Urinary bladder (tissue), 4 donors: ENCODE measurements around the gene RPA1. TPM values are rescaled to one million over a fixed set of nuclear protein-coding genes. Genes with fewer than 3 reads are reported as not detected.

Experiments
- DNase-seq: peaks from one replicate; pipeline ENCODE4 v3.0.0-alpha.2; 2015; ENCODE audit errors: extremely low spot score
- H3K27ac ChIP-seq: one replicate; pipeline ENCODE4 v1.5.1; 2013; ENCODE audit warnings: low read depth, mild to moderate bottlenecking, moderate library complexity
- H3K36me3 ChIP-seq: one replicate; pipeline ENCODE4 v1.6.1; 2013; ENCODE audit warnings: mild to moderate bottlenecking, moderate library complexity; ENCODE audit not compliant: insufficient read depth
- H3K4me1 ChIP-seq: one replicate; pipeline ENCODE4 v1.6.1; 2013; ENCODE audit warnings: mild to moderate bottlenecking, moderate library complexity; ENCODE audit not compliant: insufficient read depth
- H3K4me3 ChIP-seq: one replicate; pipeline ENCODE4 v1.5.1; 2013; ENCODE audit warnings: low read depth, low read length
- WGBS: extraction: QIAGEN DNeasy Blood & Tissue Kit; methylation state at CpG from one replicate; pipeline ENCODE4 v1.1.7; 2013; 5-methylcytosine and 5-hydroxymethylcytosine counted together
- polyA plus RNA-seq: library from polyadenylated mRNA; stranded (reverse); fragments of 200-250 nt; gene quantifications from one replicate; pipeline ENCODE4 v1.2.3, GENCODE V29; 2013
- total RNA-seq: library from RNA; depleted of rRNA; stranded (reverse); fragments of >200 nt; gene quantifications from one replicate; pipeline ENCODE4 v1.2.3, GENCODE V29; 2014
- donor health status: healthy with polysubstance abuse.
- donor health status: healthy.

Gene RPA1
- total and polyA plus RNA-seq, 2 donors, result 23.9 to 46.3 TPM

- H3K4me1 ChIP-seq, result no peaks in the 10 kb centered on the region
- peaks cover 3% of the 10 kb centered on the region for H3K36me3 ChIP-seq
- DNase-seq, result no peak
- 90% methylated on average over 17 of the region's 17 CpGs for WGBS
- no peak overlapping the region for H3K4me3 ChIP-seq
- no peak overlapping the region for H3K27ac ChIP-seq
Measured at GRCh38 chr17:1898332-1898731, 68.5 kb downstream of the RPA1 start.

DNA sequence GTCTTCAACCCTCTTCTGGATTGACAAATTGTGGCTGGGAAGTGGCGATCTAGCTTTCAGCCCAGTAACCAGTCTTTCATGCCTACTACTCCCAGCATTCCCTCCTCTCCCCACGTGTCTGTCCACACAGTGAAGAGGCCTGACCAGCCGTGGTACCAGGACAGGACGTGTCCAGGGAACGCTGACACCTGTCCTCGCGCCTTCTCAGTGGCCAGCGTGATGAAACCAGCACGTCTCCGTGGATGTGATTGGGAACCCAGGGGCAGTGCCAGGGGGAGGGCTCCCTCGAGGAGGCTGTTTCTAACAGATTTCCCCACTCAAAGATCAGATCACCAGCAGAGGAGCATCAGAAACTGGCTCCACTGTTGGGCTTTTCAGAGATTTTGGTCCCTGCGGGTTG, 69.1 kb downstream of the RPA1 start:
- H3K36me3 ChIP-seq, result peaks cover 3% of the 10 kb centered on the region
- no peak for DNase-seq
- H3K4me3 ChIP-seq, result no peak overlapping the region
- no peak overlapping the region for H3K27ac ChIP-seq
- WGBS, result 92% methylated on average over 12 of the region's 12 CpGs
- no peaks in the 10 kb centered on the region for H3K4me1 ChIP-seq

DNA sequence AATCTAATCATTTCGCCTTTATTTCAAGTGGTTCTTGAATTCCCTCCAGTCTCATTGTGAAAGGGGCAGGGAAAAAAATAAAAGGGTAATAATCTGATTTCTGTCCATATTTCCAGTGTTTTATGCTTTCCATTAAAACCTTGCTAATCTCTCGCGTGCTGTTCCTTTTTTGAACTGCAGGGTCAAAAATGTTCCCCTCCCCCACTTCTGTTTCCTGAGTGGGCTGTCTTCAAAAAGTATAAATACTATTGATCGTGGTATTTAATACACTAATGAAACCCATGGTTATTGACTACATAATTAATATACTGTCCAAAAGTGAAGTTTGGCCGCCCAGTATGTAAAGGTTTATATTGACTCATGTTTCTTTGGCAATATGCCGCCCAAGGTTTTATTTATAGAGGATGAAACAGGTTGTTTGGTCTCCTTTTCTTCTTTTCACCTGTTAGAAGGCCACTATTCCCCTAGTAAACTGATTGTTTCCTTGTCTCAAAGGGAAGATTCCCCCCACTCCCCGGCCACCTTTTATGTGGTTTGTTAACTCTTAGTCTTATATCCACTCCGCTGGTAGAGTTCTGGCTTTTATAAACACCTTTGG, 69.7 kb downstream of the RPA1 start:
- H3K4me1 ChIP-seq, result no peaks in the 10 kb centered on the region
- WGBS, result 91% methylated on average over 8 of the region's 8 CpGs
- no peak overlapping the region for H3K4me3 ChIP-seq
- DNase-seq, result no peak
- no peak overlapping the region for H3K27ac ChIP-seq
- H3K36me3 ChIP-seq, result peaks cover 3% of the 10 kb centered on the region

DNA sequence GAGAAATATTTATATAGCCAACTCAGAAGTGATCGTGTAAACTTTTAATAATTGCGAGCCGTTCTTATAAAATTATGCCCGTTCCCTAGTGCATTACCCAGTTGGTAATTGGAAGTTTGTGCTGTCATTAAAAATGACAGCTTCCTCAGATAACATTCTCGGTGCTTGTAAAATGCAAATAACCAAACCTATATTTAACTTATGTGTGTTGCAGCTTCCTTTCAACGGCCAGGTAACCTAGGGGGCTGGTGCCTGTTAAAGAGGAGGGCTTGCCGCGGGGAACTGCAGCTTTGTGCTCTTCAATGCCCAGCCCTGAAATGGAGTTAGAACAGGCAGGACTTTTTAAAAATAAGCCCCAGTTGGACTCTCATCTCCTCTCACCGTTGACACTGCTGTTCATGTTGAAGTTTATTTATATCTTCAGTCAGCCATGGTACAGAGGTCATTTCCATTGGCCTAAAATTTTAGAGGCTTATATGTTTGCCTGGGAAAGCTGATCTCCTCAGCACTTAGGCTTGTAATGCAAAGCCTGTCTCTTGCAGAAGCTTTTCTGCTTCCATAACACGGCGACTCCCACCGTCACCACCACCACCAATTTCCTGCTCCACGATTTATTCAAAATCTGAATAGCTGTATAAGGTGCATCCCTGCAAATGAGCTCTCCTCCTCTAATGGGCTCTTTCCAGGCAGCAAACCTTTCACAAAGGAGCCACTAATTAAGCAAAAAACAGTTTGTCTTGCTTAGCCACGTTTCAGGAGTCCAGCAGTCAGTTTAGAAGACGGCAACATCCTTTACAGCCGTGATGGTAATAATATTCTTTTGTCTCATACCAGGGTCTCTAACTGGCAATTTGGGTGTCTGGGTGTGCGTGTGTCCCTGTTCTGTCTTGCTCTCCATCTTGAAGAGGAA, 74.7 kb downstream of the RPA1 start:
- Histone ChIP-seq H3K4me3 (no peak overlapping the region), H3K27ac (no peak overlapping the region), H3K36me3 (no peaks in the 10 kb centered on the region), H3K4me1 (no peaks in the 10 kb centered on the region)
- 66% methylated on average over 17 of the region's 17 CpGs for WGBS
- no peak for DNase-seq

DNA sequence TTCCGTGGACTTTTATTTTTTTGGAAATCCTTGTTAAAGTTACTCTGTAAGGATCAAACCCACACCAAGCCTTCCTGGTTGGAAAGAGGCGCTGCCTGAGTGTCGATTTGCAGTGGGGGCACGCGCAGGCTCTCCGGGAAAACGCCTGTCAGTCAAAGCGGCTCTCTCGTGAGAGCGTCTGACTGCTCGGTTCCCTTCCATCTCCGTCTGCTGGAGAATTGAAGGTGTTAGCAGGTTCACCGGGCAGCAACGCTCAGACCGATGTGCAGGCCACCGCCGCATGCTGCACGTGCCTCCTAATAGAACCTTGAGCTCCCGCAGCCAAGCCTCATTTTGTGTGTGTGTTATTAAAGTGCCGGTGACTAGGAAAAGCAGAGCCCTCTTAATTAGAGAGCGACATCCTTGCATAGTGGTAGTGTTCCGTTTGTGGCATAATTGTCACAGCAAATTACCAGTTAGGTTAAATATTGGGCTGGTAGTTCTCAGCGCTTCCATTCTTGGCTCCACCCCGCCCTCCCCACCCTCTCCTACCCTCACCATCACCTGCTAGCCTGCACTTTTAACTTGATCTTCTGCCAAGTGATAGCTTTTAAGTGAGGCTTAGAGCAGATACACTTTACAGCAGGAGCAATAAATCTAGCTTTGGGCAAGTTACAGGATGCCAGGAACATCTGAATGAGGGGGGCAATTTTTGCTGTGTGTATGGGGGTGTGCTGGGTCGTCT, 75.5 kb downstream of the RPA1 start:
- H3K36me3 ChIP-seq, result no peaks in the 10 kb centered on the region
- DNase-seq, result no peak
- H3K27ac ChIP-seq, result no peak overlapping the region
- 20% methylated on average over 25 of the region's 25 CpGs for WGBS
- no peak overlapping the region for H3K4me3 ChIP-seq
- H3K4me1 ChIP-seq, result no peaks in the 10 kb centered on the region

DNA sequence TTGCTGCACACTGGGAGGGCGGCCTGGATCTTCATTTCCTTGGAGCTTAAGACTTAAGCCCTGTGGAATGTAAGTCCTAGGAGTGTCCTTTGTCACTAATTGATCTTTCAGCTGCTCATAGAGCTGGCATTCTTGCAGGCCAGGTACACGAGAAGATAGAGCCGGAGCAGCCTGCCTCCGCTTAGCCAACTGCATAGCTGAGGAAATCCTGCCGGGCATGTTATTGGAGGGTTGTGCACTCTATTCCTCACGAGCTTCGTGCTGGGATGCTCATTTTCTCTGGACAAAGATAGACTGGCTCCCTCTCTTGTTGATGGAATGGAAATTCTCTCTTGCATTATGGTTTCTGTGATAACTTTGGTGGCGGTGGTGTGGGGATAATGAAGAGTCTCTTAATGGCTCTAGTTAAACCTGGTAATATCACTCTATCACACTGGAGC, 76.9 kb downstream of the RPA1 start:
- Histone ChIP-seq H3K4me3 (no peak overlapping the region), H3K36me3 (no peaks in the 10 kb centered on the region), H3K27ac (no peak overlapping the region), H3K4me1 (no peaks in the 10 kb centered on the region)
- no peak for DNase-seq
- WGBS, result 34% methylated on average over 8 of the region's 8 CpGs

- no peak for DNase-seq
Measured at GRCh38 chr17:1907216-1907631, 77.4 kb downstream of the RPA1 start.

DNA sequence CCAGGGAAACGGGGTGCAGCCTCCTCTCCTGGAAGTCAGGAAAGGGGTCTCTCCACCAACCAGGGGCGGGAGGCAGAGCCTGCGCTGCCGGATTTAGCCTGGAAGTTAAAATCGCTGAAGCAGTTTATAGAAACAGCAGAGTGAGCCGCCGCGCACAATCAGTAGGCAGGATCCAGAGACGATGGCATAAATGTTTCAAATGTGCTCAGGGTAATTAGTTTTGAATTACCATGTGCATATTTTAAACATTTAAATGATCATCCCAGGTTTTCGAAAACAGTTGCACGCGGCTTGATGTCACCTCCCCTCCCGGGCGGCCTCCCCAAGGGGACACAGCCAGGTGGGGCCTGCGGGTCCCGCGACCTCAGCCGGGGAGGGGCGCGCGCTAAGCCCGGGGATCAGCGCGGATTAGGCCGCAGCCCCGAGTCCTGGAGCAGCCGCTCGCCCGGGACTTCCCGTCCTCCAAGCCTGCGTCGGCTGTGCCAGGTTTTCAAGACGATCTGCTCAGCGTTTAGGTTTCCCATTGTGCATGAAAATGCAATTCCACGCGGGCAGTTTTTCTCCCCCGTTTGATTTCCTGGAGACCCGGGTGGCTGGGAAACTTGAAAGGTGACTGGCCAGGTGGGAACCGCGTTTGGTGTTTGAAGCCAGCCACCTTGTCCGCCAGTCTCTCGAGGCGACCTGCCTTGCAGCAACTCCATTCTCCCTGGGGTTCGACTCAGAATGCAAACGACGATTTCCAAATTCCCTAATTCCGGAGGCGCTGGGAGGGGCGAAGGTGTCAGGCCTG, 78.3 kb downstream of the RPA1 start:
- no peak overlapping the region for H3K27ac ChIP-seq
- peak overlapping the region; percentile 16 for H3K4me3 ChIP-seq
- no peak for DNase-seq
- WGBS, result 5% methylated on average over 49 of the region's 49 CpGs
- H3K4me1 ChIP-seq, result no peaks in the 10 kb centered on the region
- no peaks in the 10 kb centered on the region for H3K36me3 ChIP-seq

More at GRCh38 chr17:1907216-1907631, 77.4 kb downstream of the RPA1 start:
- no peaks in the 10 kb centered on the region for H3K36me3 ChIP-seq
- WGBS, result 69% methylated on average over 17 of the region's 17 CpGs
- no peaks in the 10 kb centered on the region for H3K4me1 ChIP-seq
- H3K4me3 ChIP-seq, result no peak overlapping the region
- no peak overlapping the region for H3K27ac ChIP-seq

DNA sequence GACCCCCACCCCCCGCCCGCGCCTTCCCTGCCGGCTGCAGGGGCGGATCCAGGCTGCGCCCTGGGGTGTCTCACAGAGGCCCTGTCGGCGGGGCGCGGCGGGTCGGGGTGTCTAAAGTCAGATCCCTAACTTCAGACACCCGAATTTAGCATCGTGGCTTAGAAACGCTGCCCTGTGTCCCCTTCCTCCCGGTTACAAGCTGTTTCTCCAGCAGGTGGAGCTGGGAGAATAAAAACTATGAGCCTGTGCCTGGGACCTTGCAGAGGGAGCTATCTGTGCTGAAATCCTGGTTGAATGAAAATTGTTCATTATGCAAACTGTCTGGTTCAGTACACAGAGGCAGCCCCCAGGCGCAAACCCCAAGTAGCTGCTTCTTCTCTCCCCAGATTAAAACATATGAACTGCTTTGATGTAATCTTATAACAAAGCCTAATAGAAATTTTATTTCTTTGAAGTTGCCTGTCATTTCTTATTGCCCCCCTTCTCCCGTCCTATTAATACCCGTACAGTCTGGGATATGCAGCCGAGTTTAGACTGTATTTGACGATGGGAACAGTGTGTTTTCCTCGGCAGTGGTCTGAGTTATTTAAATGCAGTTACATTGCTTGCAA, 79.0 kb downstream of the RPA1 start:
- DNase-seq, result peak; percentile 72
- H3K27ac ChIP-seq, result no peak overlapping the region
- no peaks in the 10 kb centered on the region for H3K36me3 ChIP-seq
- H3K4me1 ChIP-seq, result no peaks in the 10 kb centered on the region
- WGBS, result 5% methylated on average over 22 of the region's 22 CpGs
- peak overlapping the region; percentile 16 for H3K4me3 ChIP-seq

GRCh38 chr17:1909985-1910384, 80.2 kb downstream of the RPA1 start:
- H3K36me3 ChIP-seq, result no peaks in the 10 kb centered on the region
- H3K4me1 ChIP-seq, result no peaks in the 10 kb centered on the region
- no peak overlapping the region for H3K4me3 ChIP-seq
- DNase-seq, result no peak
- no peak overlapping the region for H3K27ac ChIP-seq
- WGBS, result 63% methylated on average over 3 of the region's 3 CpGs

GRCh38 chr17:1912146-1912545, 82.3 kb downstream of the RPA1 start:
- 46% methylated on average over 7 of the region's 7 CpGs for WGBS
- no peak for DNase-seq
- H3K36me3 ChIP-seq, result no peaks in the 10 kb centered on the region
- no peak overlapping the region for H3K4me3 ChIP-seq
- no peaks in the 10 kb centered on the region for H3K4me1 ChIP-seq
- H3K27ac ChIP-seq, result no peak overlapping the region

- Histone ChIP-seq H3K4me3 (no peak overlapping the region), H3K27ac (no peak overlapping the region), H3K4me1 (no peaks in the 10 kb centered on the region), H3K36me3 (no peaks in the 10 kb centered on the region)
- DNase-seq, result no peak
- WGBS, result 88% methylated on average over 14 of the region's 14 CpGs
Measured at GRCh38 chr17:1913702-1914101, 83.9 kb downstream of the RPA1 start.

DNA sequence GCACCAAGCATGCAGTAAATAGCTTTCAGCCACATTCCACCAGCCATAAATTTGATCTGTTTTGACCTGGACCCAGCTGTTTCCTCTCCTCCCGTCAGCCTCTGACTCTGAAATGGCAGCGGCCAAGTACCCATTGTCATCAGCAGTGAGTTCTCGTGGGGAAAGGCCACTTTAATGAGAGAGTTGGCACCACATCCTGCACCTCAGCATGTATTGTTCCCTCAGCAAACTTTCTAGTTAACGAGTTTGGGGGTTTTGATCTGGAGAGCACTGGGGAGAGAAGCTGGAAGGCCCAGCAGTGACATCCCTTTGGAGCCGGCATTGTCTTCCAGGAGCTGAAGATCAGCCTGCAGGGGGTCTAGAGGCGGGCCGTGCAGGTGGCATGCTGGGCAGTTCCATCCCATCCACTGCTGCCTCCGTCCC, 84.9 kb downstream of the RPA1 start:
- H3K4me1 ChIP-seq, result no peaks in the 10 kb centered on the region
- H3K27ac ChIP-seq, result no peak overlapping the region
- DNase-seq, result no peak
- H3K36me3 ChIP-seq, result no peaks in the 10 kb centered on the region
- WGBS, result 43% methylated on average over 8 of the region's 8 CpGs
- H3K4me3 ChIP-seq, result no peak overlapping the region
